Measurements from ENCODE around the gene GRB10. TPM values are rescaled to one million over a fixed set of nuclear protein-coding genes. Genes with fewer than 3 reads are reported as not detected.

GRB10 gene
- total and polyA plus RNA-seq, 4 donors = 10.7 to 53.1 (median 17.5) TPM

- TF ChIP-seq FOXA2 (IDR thresholded peaks at IDR 0.05) (no peak), CTCF (IDR thresholded peaks at IDR 0.05; ENCODE audit: low read depth, low read length, missing input control) (no peak), RAD21 (IDR thresholded peaks at IDR 0.05) (no peak), NR2F2 (IDR thresholded peaks at IDR 0.05) (no peak), FOXA1 (IDR thresholded peaks at IDR 0.05) (no peak), EGR1 (IDR thresholded peaks at IDR 0.05; ENCODE audit: low read depth in 2 of 2) (no peak), JUND (IDR thresholded peaks at IDR 0.05) (no peak), TAF1 (conservative IDR thresholded peaks at IDR 0.05) (no peak), HNF4A (conservative IDR thresholded peaks at IDR 0.05) (no peak), RXRA (IDR thresholded peaks at IDR 0.05) (no peak), HNF4G (IDR thresholded peaks at IDR 0.05) (no peak), SP1 (IDR thresholded peaks at IDR 0.05) (no peak), GABPA (IDR thresholded peaks at IDR 0.05 in 1 of 2, conservative IDR thresholded peaks at IDR 0.05 in 1 of 2) (no peak), YY1 (IDR thresholded peaks at IDR 0.05) (no peak)
- TF ChIP-seq, protein P1, sequence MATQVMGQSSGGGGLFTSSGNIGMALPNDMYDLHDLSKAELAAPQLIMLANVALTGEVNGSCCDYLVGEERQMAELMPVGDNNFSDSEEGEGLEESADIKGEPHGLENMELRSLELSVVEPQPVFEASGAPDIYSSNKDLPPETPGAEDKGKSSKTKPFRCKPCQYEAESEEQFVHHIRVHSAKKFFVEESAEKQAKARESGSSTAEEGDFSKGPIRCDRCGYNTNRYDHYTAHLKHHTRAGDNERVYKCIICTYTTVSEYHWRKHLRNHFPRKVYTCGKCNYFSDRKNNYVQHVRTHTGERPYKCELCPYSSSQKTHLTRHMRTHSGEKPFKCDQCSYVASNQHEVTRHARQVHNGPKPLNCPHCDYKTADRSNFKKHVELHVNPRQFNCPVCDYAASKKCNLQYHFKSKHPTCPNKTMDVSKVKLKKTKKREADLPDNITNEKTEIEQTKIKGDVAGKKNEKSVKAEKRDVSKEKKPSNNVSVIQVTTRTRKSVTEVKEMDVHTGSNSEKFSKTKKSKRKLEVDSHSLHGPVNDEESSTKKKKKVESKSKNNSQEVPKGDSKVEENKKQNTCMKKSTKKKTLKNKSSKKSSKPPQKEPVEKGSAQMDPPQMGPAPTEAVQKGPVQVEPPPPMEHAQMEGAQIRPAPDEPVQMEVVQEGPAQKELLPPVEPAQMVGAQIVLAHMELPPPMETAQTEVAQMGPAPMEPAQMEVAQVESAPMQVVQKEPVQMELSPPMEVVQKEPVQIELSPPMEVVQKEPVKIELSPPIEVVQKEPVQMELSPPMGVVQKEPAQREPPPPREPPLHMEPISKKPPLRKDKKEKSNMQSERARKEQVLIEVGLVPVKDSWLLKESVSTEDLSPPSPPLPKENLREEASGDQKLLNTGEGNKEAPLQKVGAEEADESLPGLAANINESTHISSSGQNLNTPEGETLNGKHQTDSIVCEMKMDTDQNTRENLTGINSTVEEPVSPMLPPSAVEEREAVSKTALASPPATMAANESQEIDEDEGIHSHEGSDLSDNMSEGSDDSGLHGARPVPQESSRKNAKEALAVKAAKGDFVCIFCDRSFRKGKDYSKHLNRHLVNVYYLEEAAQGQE (IDR thresholded peaks at IDR 0.05) = no peak
- TF ChIP-seq, protein P2, sequence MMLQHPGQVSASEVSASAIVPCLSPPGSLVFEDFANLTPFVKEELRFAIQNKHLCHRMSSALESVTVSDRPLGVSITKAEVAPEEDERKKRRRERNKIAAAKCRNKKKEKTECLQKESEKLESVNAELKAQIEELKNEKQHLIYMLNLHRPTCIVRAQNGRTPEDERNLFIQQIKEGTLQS (IDR thresholded peaks at IDR 0.05) = no peak
- TF ChIP-seq, protein P3, sequence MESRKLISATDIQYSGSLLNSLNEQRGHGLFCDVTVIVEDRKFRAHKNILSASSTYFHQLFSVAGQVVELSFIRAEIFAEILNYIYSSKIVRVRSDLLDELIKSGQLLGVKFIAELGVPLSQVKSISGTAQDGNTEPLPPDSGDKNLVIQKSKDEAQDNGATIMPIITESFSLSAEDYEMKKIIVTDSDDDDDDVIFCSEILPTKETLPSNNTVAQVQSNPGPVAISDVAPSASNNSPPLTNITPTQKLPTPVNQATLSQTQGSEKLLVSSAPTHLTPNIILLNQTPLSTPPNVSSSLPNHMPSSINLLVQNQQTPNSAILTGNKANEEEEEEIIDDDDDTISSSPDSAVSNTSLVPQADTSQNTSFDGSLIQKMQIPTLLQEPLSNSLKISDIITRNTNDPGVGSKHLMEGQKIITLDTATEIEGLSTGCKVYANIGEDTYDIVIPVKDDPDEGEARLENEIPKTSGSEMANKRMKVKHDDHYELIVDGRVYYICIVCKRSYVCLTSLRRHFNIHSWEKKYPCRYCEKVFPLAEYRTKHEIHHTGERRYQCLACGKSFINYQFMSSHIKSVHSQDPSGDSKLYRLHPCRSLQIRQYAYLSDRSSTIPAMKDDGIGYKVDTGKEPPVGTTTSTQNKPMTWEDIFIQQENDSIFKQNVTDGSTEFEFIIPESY (IDR thresholded peaks at IDR 0.05) = no peak
- TF ChIP-seq, protein P4, sequence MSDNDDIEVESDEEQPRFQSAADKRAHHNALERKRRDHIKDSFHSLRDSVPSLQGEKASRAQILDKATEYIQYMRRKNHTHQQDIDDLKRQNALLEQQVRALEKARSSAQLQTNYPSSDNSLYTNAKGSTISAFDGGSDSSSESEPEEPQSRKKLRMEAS (IDR thresholded peaks at IDR 0.05) = no peak
- H3K4me3 ChIP-seq (ENCODE audit: low read depth in 1 of 3, low read length in 3 of 3) = no peak overlapping the region
- no peak for DNase-seq (ENCODE audit: low spot score)
- H3K4me1 ChIP-seq (ENCODE audit: control insufficient read depth in 4 of 4, insufficient read depth in 4 of 4, low read length in 3 of 4) = peaks cover 15 to 44% (median 24%) of the 10 kb centered on the region in 4 donors
- H3K36me3 ChIP-seq (ENCODE audit: control insufficient read depth in 4 of 4, insufficient read depth in 3 of 4, low read depth in 1 of 4, low read length in 3 of 4) = no peaks in the 10 kb centered on the region
- no peaks in the 10 kb centered on the region for H3K27me3 ChIP-seq (ENCODE audit: control insufficient read depth in 4 of 4, insufficient read depth in 4 of 4, low read length in 3 of 4)
- no peak overlapping the region for H3K27ac ChIP-seq (ENCODE audit: low read depth in 1 of 2, low read length in 2 of 2)
- WGBS = 78% methylated on average over 5 of the region's 5 CpGs
- no peak overlapping the region for H3K9ac ChIP-seq (ENCODE audit: low read depth in 1 of 2, low read length in 2 of 2)
- no peaks in the 10 kb centered on the region for H3K9me3 ChIP-seq (ENCODE audit: control insufficient read depth in 4 of 4, low read length in 3 of 4)
Measured at GRCh38 chr7:50733552-50733951, 49.1 kb downstream of the GRB10 start.
